ENCODE measurements around the gene PNLIPRP3. TPM values are rescaled to one million over a fixed set of nuclear protein-coding genes. Genes with fewer than 3 reads are reported as not detected.

PNLIPRP3 gene
- total RNA-seq, 2 experiments from 2014 or later: not detected

DNA sequence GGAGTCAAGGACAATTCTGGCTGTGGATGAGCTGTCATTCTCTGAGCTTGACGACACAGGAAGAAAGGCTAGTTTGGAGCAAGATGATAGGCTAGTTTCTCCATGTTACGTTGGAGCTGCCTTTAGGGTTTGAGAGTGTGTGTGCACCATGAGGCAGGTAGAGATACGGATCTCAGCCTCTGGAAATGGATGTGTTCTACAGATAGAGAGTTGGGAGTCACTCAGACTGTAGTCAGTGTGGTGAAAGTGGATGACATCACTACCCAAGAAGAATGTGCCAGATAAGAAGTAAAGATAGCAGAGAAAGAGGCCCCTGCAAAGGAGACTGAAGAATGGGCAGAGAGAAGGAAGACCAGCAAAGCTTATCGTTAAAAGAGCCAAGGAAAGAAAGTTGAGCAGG lies 42.4 kb downstream of the PNLIPRP3 start:
- Mint-ChIP-seq H3K4me1 (no peaks in the 10 kb centered on the region), H3K27me3 (peaks cover 7% of the 10 kb centered on the region), H3K36me3 (no peaks in the 10 kb centered on the region), H3K9me3 (no peaks in the 10 kb centered on the region), H3K4me3 (no peak overlapping the region), H3K27ac (no peak overlapping the region)
- DNase-seq: no peak

DNA sequence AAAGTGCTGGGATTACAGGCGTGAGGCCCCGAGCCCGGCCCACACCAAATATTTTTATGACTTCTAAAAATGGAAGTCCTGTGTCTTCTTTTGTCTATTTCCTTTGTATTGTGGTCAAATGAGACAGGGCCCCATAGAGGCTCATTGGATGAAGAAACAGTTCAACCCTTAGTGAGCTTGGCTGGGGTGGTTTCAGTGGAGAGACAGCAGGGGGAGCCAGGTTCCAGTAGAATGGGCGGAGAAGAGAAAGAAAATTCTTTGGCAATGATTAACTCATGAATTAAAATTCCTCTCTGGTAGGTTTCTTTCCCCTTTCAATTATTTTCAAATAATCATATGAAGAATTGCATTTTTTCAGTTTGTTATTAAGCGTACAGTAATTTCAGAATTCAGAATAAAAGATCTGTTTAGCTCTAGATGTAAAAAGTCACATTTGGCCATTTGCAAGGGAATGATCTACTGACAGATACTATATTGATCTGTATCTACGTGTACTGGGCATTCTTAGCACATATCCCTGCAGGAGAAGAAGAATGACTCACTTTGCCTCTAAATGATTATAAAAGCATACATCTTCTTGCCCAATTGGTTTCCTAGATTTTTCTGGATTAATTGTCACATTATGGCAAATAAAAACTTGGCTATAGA lies 43.2 kb downstream of the PNLIPRP3 start:
- Mint-ChIP-seq H3K27me3 (peaks cover 7% of the 10 kb centered on the region), H3K4me3 (no peak overlapping the region), H3K9me3 (no peaks in the 10 kb centered on the region), H3K4me1 (no peaks in the 10 kb centered on the region), H3K27ac (no peak overlapping the region), H3K36me3 (no peaks in the 10 kb centered on the region)
- no peak for DNase-seq

DNA sequence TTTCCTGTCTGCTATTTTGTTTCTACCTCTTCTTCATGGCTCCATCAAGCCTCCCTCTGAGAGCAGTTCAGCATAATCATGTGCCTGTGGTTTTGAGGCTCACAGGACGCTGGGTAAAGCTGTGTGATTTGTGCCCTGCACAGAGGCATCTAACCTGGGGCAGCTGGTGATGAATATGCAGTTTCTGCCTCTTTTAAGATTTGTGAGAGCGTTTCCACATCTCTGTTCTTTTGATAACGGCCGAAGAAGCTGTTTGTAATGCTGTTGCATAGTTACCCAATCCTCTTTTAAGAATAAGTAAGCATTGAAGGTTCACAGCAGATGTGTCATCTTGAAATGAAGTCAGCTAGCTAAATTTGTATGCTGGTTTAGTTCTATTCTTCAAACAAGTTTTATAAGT lies 45.2 kb downstream of the PNLIPRP3 start:
- H3K27me3 Mint-ChIP-seq: peaks cover 7% of the 10 kb centered on the region
- H3K4me3 Mint-ChIP-seq: no peak overlapping the region
- no peak overlapping the region for H3K27ac Mint-ChIP-seq
- H3K36me3 Mint-ChIP-seq: no peaks in the 10 kb centered on the region
- no peaks in the 10 kb centered on the region for H3K4me1 Mint-ChIP-seq
- no peaks in the 10 kb centered on the region for H3K9me3 Mint-ChIP-seq
- DNase-seq: no peak

DNA sequence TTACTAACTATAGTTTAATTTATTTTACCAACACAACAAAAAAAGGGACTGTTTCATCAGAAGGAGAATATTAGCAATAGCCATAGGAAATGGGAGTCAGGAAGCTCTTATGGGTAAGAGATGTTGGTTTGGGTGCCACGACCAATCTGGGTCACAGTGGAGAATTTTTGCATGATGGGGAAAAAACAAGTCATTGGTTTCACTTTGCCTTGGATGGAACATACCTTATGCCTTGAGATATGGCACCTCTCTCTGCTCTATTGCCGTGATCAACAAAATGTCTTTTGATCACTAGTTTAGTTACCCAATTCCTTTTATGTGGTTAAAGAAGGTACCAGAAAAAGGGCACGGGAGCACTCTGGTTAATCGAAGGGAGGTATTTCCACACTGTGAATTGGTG lies 48.2 kb downstream of the PNLIPRP3 start:
- Mint-ChIP-seq H3K9me3 (no peaks in the 10 kb centered on the region), H3K4me1 (no peaks in the 10 kb centered on the region), H3K4me3 (no peak overlapping the region), H3K27me3 (peaks cover 7% of the 10 kb centered on the region), H3K27ac (no peak overlapping the region), H3K36me3 (no peaks in the 10 kb centered on the region)
- DNase-seq: no peak

DNA sequence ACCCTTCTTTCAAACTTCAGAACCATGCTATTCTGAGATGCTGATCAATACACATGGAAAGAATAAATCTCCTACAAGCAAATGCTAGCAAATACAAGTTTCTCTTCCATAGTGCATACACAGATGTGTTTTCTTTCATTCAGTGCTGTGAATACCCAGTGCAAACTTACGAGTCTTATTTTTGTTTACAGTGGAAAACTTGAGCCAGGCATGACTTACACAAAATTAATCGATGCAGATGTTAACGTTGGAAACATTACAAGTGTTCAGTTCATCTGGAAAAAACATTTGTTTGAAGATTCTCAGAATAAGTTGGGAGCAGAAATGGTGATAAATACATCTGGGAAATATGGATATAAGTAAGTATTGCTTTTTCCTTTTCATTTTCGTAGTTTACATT lies 48.8 kb downstream of the PNLIPRP3 start:
- H3K36me3 Mint-ChIP-seq: no peaks in the 10 kb centered on the region
- H3K9me3 Mint-ChIP-seq: no peaks in the 10 kb centered on the region
- peaks cover 7% of the 10 kb centered on the region for H3K27me3 Mint-ChIP-seq
- no peaks in the 10 kb centered on the region for H3K4me1 Mint-ChIP-seq
- H3K27ac Mint-ChIP-seq: no peak overlapping the region
- H3K4me3 Mint-ChIP-seq: no peak overlapping the region
- DNase-seq: no peak

DNA sequence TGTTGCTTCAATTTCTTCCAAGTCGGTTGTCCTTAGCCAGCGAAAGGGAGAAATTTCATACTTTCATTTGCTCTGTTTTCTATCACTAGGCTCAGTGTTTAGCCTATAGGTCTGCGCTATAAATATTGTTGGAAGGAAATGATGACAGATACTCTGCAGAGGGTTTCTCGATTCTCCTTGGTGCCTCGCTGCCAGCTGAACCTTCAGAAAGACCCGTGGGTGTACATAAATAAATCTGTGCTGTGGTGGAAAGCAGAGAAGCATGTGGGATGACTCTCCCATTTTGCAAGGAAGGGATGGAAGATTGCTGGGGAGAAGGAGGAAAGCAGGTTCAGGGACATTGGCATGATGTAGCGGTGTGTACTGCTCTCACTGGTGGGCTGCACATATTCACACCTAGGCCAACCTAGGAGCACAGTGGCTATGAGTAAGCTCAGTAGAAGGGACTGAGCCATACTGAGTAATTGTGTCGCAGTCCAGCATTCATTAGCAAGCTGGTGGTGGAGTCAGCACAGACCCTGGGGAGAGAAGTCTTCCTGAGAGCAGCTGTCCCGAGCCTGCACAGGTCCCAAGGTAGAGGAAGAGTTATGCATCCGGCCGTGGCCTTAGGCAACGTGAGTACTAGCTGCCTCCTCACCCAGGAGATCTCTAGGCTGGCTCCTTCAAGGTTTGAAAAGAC lies 50.5 kb downstream of the PNLIPRP3 start:
- no peak overlapping the region for H3K4me3 Mint-ChIP-seq
- no peak for DNase-seq
- H3K27me3 Mint-ChIP-seq: no peaks in the 10 kb centered on the region
- no peaks in the 10 kb centered on the region for H3K4me1 Mint-ChIP-seq
- H3K27ac Mint-ChIP-seq: no peak overlapping the region
- H3K9me3 Mint-ChIP-seq: no peaks in the 10 kb centered on the region
- H3K36me3 Mint-ChIP-seq: no peaks in the 10 kb centered on the region

DNA sequence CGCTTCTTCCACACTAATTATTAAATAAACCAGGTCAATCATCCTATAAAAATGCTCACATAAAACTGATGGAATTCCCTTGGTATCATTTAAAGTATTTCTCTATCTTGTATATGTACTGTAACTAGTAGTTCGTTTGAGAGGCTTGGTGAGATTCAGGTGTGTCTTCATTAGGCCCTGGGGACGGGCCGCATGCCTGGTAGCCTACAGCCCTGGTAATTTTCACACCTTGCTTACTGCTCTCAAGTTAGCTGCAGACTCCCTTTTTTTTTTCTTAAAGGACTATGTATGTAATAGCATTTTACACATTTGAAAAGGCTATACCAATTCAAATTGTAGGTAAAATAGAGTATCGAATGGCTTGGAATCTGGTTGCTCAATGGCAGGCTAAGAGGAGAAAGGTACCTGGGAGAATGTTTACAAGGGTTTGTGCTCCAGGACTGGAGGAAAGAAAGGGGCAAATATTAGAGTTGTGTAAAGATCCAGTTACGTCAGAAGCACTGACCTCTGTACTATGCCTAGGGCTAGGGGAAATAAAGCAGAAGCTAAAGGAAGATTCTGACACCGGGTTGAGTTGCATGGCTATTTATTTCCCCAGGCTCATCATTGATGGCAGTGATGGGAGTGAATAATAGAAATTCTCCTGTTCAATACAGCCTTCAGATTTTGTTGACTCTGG lies 59.3 kb downstream of the PNLIPRP3 start:
- H3K27me3 Mint-ChIP-seq: peaks cover 11% of the 10 kb centered on the region
- no peak overlapping the region for H3K27ac Mint-ChIP-seq
- no peaks in the 10 kb centered on the region for H3K36me3 Mint-ChIP-seq
- no peaks in the 10 kb centered on the region for H3K4me1 Mint-ChIP-seq
- no peaks in the 10 kb centered on the region for H3K9me3 Mint-ChIP-seq
- no peak for DNase-seq
- no peak overlapping the region for H3K4me3 Mint-ChIP-seq

DNA sequence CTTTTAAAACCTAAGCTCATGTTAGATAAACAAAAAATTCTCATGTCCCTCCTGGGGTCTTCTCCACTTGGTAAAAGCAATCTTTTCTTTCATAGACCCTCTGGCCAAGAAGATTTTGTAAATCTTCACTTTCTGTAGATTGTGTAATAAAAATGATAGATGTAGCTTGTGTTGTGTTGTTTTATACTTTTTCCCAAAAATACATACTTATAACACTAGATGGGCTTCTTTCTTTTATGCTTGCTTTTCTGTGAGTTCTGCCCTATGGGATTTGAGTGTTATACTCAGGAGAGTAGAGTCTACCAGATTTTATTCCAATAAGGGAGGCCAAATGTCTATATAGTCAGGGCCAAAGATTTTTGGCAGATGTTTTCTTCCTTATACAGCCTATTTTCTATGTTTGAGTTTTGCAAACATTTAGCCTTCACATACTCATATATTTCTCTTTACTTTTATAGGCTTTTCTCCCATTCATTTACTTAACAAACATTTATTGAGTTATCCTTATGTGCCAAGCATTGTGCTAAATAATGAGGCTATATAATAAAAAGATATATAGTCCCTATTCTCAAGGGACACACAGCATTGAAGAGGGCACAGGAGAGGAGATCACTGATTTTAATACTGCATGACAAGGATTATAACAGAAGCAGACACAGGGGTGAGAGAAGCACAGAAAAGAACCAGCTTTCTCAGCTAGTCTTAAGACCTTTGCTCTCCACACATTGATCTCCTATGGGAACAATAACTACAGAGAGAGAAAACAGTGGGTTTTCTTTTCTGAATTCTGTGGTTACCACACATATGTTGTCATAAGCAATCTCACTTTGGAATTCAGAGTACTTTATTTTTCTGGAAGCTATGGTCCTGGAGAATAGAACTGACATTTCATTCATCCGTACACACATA lies 60.1 kb downstream of the PNLIPRP3 start:
- Mint-ChIP-seq H3K4me1 (no peaks in the 10 kb centered on the region), H3K36me3 (no peaks in the 10 kb centered on the region), H3K27ac (no peak overlapping the region), H3K4me3 (no peak overlapping the region), H3K27me3 (peaks cover 11% of the 10 kb centered on the region), H3K9me3 (no peaks in the 10 kb centered on the region)
- DNase-seq: no peak

DNA sequence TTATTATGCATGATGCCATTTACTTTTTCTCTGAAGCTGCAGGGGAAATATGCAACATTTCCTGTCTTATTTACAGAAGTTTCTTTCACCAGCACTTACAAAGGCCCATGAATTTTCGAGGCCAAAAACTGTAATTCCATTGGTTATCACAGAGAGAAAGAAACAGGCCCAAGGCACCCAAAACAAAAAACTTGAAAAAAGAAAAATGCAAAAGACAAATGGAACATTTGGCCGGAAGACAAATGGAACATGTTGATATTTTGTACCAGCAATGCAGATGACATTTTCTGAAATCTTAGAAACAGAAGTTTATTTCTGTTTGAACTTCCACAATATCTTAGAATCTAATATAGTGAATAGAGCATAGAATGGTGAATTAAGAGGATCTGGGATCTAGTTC lies 61.8 kb downstream of the PNLIPRP3 start:
- Mint-ChIP-seq H3K27me3 (peaks cover 11% of the 10 kb centered on the region), H3K4me3 (no peak overlapping the region), H3K36me3 (no peaks in the 10 kb centered on the region), H3K27ac (no peak overlapping the region), H3K9me3 (peaks cover 1% of the 10 kb centered on the region), H3K4me1 (no peaks in the 10 kb centered on the region)
- DNase-seq: no peak

DNA sequence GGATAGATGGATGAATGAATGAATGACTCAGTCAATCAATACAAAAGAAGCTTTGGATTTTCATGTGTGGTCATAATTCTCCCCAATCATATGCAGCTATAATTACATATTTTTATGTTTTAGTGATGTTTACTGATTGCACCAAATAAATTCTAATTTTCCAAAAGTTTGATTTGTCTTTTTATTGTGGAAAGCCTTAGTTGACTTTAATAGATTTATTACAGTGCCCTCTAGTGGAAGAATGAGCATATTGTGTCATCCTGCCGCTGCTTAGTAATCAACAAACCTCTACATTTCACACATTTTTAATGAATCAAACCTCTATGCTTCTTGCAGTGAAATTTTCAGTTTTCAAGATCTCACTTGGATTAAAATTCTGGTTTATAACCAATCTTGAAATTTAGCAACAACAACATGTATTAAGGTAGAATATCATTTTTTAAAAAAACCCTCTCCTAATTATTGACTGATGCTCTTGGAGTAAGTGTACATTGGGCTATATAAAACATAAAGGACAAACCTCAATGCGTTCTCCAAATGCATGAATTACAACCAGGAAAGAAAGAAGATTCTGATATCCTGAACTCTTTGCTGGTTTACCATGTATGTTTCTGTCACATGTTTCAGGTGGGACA lies 62.5 kb downstream of the PNLIPRP3 start:
- Mint-ChIP-seq H3K4me3 (no peak overlapping the region), H3K4me1 (no peaks in the 10 kb centered on the region), H3K27ac (no peak overlapping the region), H3K27me3 (peaks cover 11% of the 10 kb centered on the region), H3K9me3 (peaks cover 3% of the 10 kb centered on the region), H3K36me3 (no peaks in the 10 kb centered on the region)
- no peak for DNase-seq

DNA sequence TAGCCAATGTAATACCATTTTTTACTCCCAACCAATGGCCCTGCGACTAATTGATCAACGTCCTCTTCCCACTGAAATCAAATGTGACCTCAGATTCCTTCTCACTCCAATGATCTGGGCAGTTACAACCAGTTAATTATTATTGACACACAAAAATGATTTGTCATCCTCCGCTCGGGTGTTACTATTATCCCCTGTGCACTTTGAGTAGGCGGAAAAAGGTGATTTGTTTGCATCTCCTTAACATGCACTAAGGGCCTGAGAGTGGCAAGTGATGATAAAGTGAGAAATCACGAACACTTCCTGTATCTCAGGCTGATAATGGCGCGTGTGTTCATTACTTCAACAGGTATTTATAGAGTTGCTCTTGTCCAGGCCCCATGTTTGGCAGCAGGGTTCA lies 77.1 kb downstream of the PNLIPRP3 start:
- Mint-ChIP-seq H3K9me3 (peaks cover 2% of the 10 kb centered on the region), H3K36me3 (no peaks in the 10 kb centered on the region), H3K27ac (no peak overlapping the region), H3K27me3 (peaks cover 4% of the 10 kb centered on the region), H3K4me1 (no peaks in the 10 kb centered on the region), H3K4me3 (no peak overlapping the region)
- DNase-seq: no peak

DNA sequence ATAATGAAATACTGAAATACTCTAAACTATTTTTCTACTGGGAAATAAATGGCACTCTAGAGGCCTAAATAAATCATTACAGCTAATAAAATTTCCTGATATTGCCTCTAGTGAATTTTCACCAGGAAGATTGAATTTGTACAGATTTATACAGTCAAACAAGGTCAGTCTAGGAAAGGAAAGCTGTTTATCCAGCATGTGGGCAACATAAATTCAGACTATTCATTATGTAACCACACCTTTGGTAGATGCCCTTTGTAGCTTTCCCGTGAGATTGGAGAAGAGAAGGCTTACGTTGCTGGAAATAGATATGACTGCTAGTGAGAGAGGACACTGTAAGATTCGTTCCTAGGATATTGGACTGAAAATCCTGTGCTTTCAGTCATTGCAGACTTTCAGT lies 82.9 kb downstream of the PNLIPRP3 start:
- H3K4me3 Mint-ChIP-seq: no peak overlapping the region
- no peaks in the 10 kb centered on the region for H3K4me1 Mint-ChIP-seq

DNA sequence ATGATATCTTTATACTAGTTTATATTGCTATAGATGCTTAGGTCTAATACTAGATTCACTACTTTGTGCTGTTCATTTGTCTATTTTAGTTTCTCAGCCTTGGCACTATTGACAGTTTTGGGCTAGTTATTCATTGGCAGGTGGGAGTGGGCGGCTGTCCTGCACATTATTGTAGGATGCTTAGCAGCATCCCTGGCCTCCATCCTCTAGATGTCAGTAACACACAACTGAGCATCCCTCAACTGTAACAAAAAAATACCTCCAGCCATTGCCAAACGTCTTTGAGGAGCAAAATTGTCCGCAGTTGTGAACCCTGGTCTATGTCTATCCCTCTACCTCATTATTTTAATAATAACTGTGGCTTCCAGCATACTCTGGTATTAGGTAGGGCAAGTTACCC lies 83.7 kb downstream of the PNLIPRP3 start:
- Mint-ChIP-seq H3K4me1 (no peaks in the 10 kb centered on the region), H3K36me3 (no peaks in the 10 kb centered on the region), H3K27ac (no peak overlapping the region)

More for the DNA sequence above, 82.9 kb downstream of the PNLIPRP3 start:
- Mint-ChIP-seq H3K27ac (no peak overlapping the region), H3K36me3 (no peaks in the 10 kb centered on the region), H3K27me3 (peaks cover 11% of the 10 kb centered on the region), H3K9me3 (no peaks in the 10 kb centered on the region)
- no peak for DNase-seq

DNA sequence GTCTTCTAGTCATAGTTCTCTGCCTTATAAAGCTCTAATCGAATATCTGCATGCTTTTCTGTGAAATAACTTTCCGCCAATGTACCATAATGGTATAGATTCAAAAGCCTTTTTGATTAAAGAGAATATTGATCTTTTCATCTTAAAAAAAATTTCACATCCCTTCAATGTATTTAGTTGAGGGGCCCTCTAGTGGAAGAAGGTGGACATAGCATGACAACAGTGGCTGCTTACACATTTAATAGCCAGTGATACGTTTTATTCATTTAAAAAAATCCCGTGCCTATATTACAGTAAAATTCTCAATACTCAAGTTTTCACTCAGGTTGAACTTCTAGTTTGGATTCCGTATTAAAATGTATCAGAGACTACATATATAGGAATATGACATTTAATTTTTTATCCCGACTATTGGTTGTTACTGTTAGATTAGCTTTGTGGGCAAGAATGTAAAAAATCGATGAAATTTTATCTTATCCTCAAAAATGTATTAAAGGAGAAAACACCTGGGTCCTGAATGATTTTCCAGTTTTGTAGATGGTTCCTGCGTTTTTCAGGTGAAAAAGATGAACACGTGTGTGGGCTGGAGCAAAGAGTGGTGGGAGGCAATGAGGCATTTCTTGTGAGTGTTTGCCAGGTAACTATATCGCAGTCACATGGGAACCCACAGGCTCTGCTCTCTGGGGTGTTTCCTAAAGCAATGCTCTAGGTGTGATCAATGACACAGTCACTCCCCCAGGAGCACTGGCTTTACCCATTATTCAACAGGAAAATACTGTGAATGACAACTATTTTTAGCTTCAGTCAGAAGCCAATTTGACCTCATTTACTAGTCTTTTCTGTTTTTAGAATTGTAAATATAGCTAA lies 94.0 kb downstream of the PNLIPRP3 start:
- no peaks in the 10 kb centered on the region for H3K36me3 Mint-ChIP-seq
- no peaks in the 10 kb centered on the region for H3K4me1 Mint-ChIP-seq
- H3K4me3 Mint-ChIP-seq: no peak overlapping the region
- no peaks in the 10 kb centered on the region for H3K9me3 Mint-ChIP-seq
- H3K27ac Mint-ChIP-seq: no peak overlapping the region
- peaks cover 15% of the 10 kb centered on the region for H3K27me3 Mint-ChIP-seq
- no peak for DNase-seq

More for the DNA sequence above, 83.7 kb downstream of the PNLIPRP3 start:
- Mint-ChIP-seq H3K9me3 (no peaks in the 10 kb centered on the region), H3K27me3 (peaks cover 14% of the 10 kb centered on the region), H3K4me3 (no peak overlapping the region)
- DNase-seq: no peak

All from activated naive CD8-positive, alpha-beta T cell treated with anti-CD3 and anti-CD28 coated beads for 36 hours (primary cell).